Lung (tissue), 12 donors: Measurements from ENCODE around the gene STARD5. TPM values are rescaled to one million over a fixed set of nuclear protein-coding genes. Genes with fewer than 3 reads are reported as not detected.

Experiments
- ATAC-seq: fragments of 200-7000 bp; cut with Tn5 transposase; one replicate; pipeline ENCODE4 v1.9.1; 2020; ENCODE audit warnings: moderate number of reproducible peaks; ENCODE audit not compliant: insufficient read depth, low FRiP score
- DNase-seq, 3 donors: peaks; one replicate each; pipeline ENCODE4 v3.0.0-alpha.2; 2013 to 2017
- H3K27ac ChIP-seq, 2 donors: one replicate each; pipeline ENCODE4 v1.5.1; 2013; ENCODE audit warnings: mild to moderate bottlenecking in 2 of 2, moderate library complexity in 2 of 2, control low read depth in 1 of 2, inconsistent platforms in 1 of 2, low read depth in 1 of 2, low read length in 1 of 2
- H3K27me3 ChIP-seq, 3 donors: one replicate each; pipeline ENCODE4 v1.5.1; 2013; ENCODE audit warnings: low read length in 2 of 3; ENCODE audit not compliant: control insufficient read depth in 3 of 3, insufficient read depth in 3 of 3
- H3K36me3 ChIP-seq, 4 donors: one replicate each; pipeline ENCODE4 v1.5.1; 2013; ENCODE audit warnings: low read length in 4 of 4, mild to moderate bottlenecking in 1 of 4, moderate library complexity in 1 of 4; ENCODE audit not compliant: control insufficient read depth in 4 of 4, insufficient read depth in 4 of 4
- H3K4me1 ChIP-seq, 5 donors: one replicate each; pipeline ENCODE4 v1.5.1; 2013; ENCODE audit warnings: low read length in 5 of 5, mild to moderate bottlenecking in 2 of 5, moderate library complexity in 1 of 5; ENCODE audit not compliant: control insufficient read depth in 5 of 5, insufficient read depth in 5 of 5
- H3K4me3 ChIP-seq: one replicate; pipeline ENCODE4 v1.5.1; 2013; ENCODE audit warnings: mild to moderate bottlenecking, control low read depth, moderate library complexity
- H3K9ac ChIP-seq, 2 donors: one replicate each; pipeline ENCODE4 v1.5.1; 2013; ENCODE audit warnings: low read length in 2 of 2, control low read depth in 1 of 2; ENCODE audit not compliant: insufficient read depth in 1 of 2
- H3K9me3 ChIP-seq, 4 donors: one replicate each; pipeline ENCODE4 v1.5.1; 2013; ENCODE audit warnings: low read length in 3 of 4, mild to moderate bottlenecking in 1 of 4, moderate library complexity in 1 of 4; ENCODE audit not compliant: control insufficient read depth in 4 of 4, insufficient read depth in 3 of 4
- CTCF ChIP-seq: IDR thresholded peaks from 2 replicates; pipeline ENCODE4 v1.5.1; 2012; ENCODE audit warnings: mild to moderate bottlenecking; ENCODE audit errors: control extremely low read depth, extremely low read depth
- WGBS, 2 donors: extraction: QIAGEN DNeasy Blood & Tissue Kit; methylation state at CpG; one replicate each; pipeline ENCODE4 v1.1.7; 2013; 5-methylcytosine and 5-hydroxymethylcytosine counted together
- polyA plus RNA-seq, 2 donors: library from polyadenylated mRNA; stranded (reverse); fragments of 200-250 nt; gene quantifications; one replicate each; pipeline ENCODE4 v1.2.1, GENCODE V29; 2013
- total RNA-seq, 2 donors: library from RNA; depleted of rRNA in 1 of 2; stranded (reverse); fragments of >200 nt in 1 of 2; gene quantifications; one replicate each; pipeline ENCODE4 v1.2.1, GENCODE V29; 2014 to 2021
- donor health status: control.
- donor health status: control.
- donor health status: Bipolar disorder and iron deficiency.
- donor health status: healthy.
- donor health status: DM: yes; HTN: yes; CAD: no.

The STARD5 gene
- total and polyA plus RNA-seq, 4 donors, result 2.9 to 7.0 (median 5.0) TPM

GRCh38 chr15:81276967-81277366 lies 47.0 kb downstream of the STARD5 start:
- Histone ChIP-seq H3K4me3 (no peak overlapping the region), H3K9me3 (no peaks in the 10 kb centered on the region), H3K27me3 (no peaks in the 10 kb centered on the region), H3K36me3 (peaks cover 0 to 7% (median 0%) of the 10 kb centered on the region in 4 donors), H3K27ac (no peak overlapping the region), H3K9ac (no peak overlapping the region), H3K4me1 (peaks cover 0 to 4% (median 0%) of the 10 kb centered on the region in 5 donors)
- no peak for DNase-seq
- WGBS, 2 donors, result 95 to 98% methylated on average over 2 of the region's 2 CpGs
- no peak for TF ChIP-seq CTCF
- no peak for ATAC-seq

GRCh38 chr15:81275711-81276392 lies 48.1 kb downstream of the STARD5 start:
- Histone ChIP-seq H3K9ac (no peak overlapping the region), H3K27ac (no peak overlapping the region), H3K4me3 (no peak overlapping the region), H3K9me3 (no peaks in the 10 kb centered on the region), H3K4me1 (peaks cover 0 to 4% (median 0%) of the 10 kb centered on the region in 5 donors), H3K36me3 (peaks cover 0 to 7% (median 0%) of the 10 kb centered on the region in 4 donors), H3K27me3 (no peaks in the 10 kb centered on the region)
- ATAC-seq, result no peak
- no peak for TF ChIP-seq CTCF
- peak in 1 of 3 donors; percentile 1 for DNase-seq
- 80 to 88% methylated on average over 3 of the region's 3 CpGs for WGBS, 2 donors

DNA sequence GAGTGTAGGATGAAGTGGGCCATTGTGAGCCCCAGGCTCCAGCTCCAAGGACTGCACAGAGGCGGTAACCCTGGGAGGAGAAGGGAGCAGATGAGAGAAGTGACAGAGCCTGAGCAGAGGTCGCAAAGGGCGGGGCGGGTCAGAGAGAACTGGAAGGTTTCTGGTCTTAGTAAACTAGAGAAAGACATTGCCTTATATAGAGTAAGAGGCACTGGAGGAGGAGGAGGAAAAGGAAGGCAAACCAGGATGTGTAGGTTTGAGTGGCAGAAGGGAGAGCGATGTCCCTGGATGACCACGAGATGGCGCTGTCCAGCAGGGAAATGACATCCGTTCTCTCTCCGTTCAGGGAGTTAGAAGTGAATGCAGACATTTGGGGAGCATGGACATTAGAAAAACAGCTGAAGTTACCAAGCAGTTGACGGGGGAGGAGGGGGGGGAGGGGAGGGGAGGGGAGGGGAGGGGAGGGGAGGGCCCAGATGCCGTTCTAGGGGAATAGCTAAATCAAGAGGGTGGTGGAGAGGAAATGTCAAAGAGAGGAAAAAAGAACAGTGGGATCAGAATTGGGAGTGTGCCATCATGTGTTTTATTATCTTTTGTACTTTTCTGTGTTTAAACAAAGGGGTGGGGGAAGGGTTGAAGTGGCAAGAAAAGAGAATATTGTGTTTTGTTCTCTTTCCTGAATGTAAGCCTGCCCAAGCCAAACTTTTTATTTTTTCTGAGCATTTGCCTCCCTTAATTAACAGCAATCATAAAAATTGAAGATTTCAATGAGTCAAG lies 48.8 kb downstream of the STARD5 start:
- Histone ChIP-seq H3K4me1 (peaks cover 0 to 4% (median 0%) of the 10 kb centered on the region in 5 donors), H3K36me3 (peaks cover 0 to 6% (median 0%) of the 10 kb centered on the region in 4 donors), H3K27ac (peak overlapping the region in 1 of 2 donors; percentile 5), H3K9ac (no peak overlapping the region), H3K9me3 (no peaks in the 10 kb centered on the region), H3K27me3 (no peaks in the 10 kb centered on the region), H3K4me3 (no peak overlapping the region)
- whole genome bisulfite sequencing, 2 donors, result 12 to 16% methylated on average over 11 of the region's 11 CpGs
- peak; percentile 88 for ATAC-seq
- peak; percentile 65 to 88 (median 83) for DNase-seq
- peak; percentile 97 for TF ChIP-seq CTCF
